ENCODE data around the gene FBXL20. TPM values are rescaled to one million over a fixed set of nuclear protein-coding genes. Genes with fewer than 3 reads are reported as not detected.

Gene FBXL20
- total RNA-seq, 1 donor from 2014 or later: 9.4 TPM

- DNase-seq (ENCODE audit: low read depth): peak; percentile 64
These were observed 192.5 kb downstream of the FBXL20 start for GRCh38 chr17:39208893-39209292.

- DNase-seq (ENCODE audit: low read depth): peak; percentile 60
These were observed 193.3 kb downstream of the FBXL20 start for GRCh38 chr17:39208136-39208535.

- DNase-seq (ENCODE audit: low read depth): no peak
These were observed 196.3 kb downstream of the FBXL20 start for GRCh38 chr17:39205112-39205526.

GRCh38 chr17:39204245-39204644 lies 197.2 kb downstream of the FBXL20 start:
- no peak for DNase-seq (ENCODE audit: low read depth)

Other genes starting within 250 kb of the FBXL20 start
- 49.7 and 65.3 TPM in 2 replicates for gene PLXDC1, start 250.0 kb downstream of the FBXL20 start, total RNA-seq
- not detected in 2 replicates for gene ARL5C, start 235.5 kb downstream of the FBXL20 start, total RNA-seq
- gene CACNB1, start 204.0 kb downstream of the FBXL20 start, total RNA-seq: 190 and 408 TPM in 2 replicates
- gene RPL19, start 201.3 kb downstream of the FBXL20 start, total RNA-seq: 1,695 and 1,875 TPM in 2 replicates
- 0.11 and 0.16 TPM in 2 replicates for gene STAC2, start 175.7 kb downstream of the FBXL20 start, total RNA-seq
- 20.8 and 22.2 TPM in 2 replicates for gene MED1, start 49.6 kb upstream of the FBXL20 start, total RNA-seq
- 28.6 and 29.9 TPM in 2 replicates for gene CDK12, start 59.9 kb upstream of the FBXL20 start, total RNA-seq
- gene NEUROD2, start 206.3 kb upstream of the FBXL20 start, total RNA-seq: 0.05 TPM in 1 of 2 replicates, not detected in the other
- not detected in 2 replicates for gene PPP1R1B, start 225.3 kb upstream of the FBXL20 start, total RNA-seq
- 34.9 and 36.9 TPM in 2 replicates for gene STARD3, start 235.5 kb upstream of the FBXL20 start, total RNA-seq

Data from myocyte (in vitro differentiated cells).